Measurements from ENCODE around the gene GPR37L1.

GRCh38 chr1:202153284-202153683 lies 30.6 kb downstream of the GPR37L1 start:
- TF ChIP-seq CTCF (IDR thresholded peaks at IDR 0.05) = no peak
- TF ChIP-seq POLR2A (IDR thresholded peaks at IDR 0.05) = no peak
- no peak for TF ChIP-seq EP300 (IDR thresholded peaks at IDR 0.05)
